GM06990 (cell line): ENCODE results near the gene COX4I2.
A peak's percentile ranks its signal among the peaks of the same experiment; 100 is the strongest.

ENCODE experiments used
- DNase-seq: peaks from one replicate; pipeline ENCODE4 v3.0.0-alpha.2; 2011; ENCODE audit not compliant: insufficient read length; ENCODE audit errors: extremely low read depth
- H3K27me3 ChIP-seq: replicated peaks from 2 replicates; pipeline ENCODE4 v1.6.0; 2011; ENCODE audit warnings: low read length; ENCODE audit not compliant: control insufficient read depth, insufficient read depth
- H3K36me3 ChIP-seq: 2 replicates; pipeline ENCODE4 v1.5.1; 2011; ENCODE audit warnings: low read length; ENCODE audit not compliant: control insufficient read depth, insufficient read depth
- H3K4me3 ChIP-seq: replicated peaks from 2 replicates; pipeline ENCODE4 v1.5.1; 2011; ENCODE audit warnings: low read depth, mild to moderate bottlenecking, control low read depth, low read length
- CTCF ChIP-seq: IDR thresholded peaks from 2 replicates; pipeline ENCODE4 v1.5.1; 2011; ENCODE audit warnings: low read length, control low read depth, mild to moderate bottlenecking, inconsistent platforms; ENCODE audit not compliant: insufficient read depth, poor library complexity, severe bottlenecking

The COX4I2 gene

GRCh38 chr20:31661625-31662371, 24.1 kb downstream of the COX4I2 start:
- Histone ChIP-seq H3K27me3 (no peaks in the 10 kb centered on the region), H3K4me3 (peak overlapping the region; percentile 55), H3K36me3 (peaks cover 12% of the 10 kb centered on the region)
- TF ChIP-seq CTCF, result peak; percentile 75
- peak; percentile 68 for DNase-seq

GRCh38 chr20:31662372-31662854, 24.7 kb downstream of the COX4I2 start:
- H3K36me3 ChIP-seq, result peaks cover 12% of the 10 kb centered on the region
- DNase-seq, result no peak

GRCh38 chr20:31663524-31663837, 25.8 kb downstream of the COX4I2 start:
- no peak overlapping the region for H3K4me3 ChIP-seq
- TF ChIP-seq CTCF, result no peak
- H3K36me3 ChIP-seq, result peaks cover 15% of the 10 kb centered on the region
- DNase-seq, result no peak
- no peaks in the 10 kb centered on the region for H3K27me3 ChIP-seq

More at GRCh38 chr20:31662372-31662854, 24.7 kb downstream of the COX4I2 start:
- TF ChIP-seq CTCF, result no peak
- Histone ChIP-seq H3K4me3 (no peak overlapping the region), H3K27me3 (no peaks in the 10 kb centered on the region)

- H3K36me3 ChIP-seq, result peaks cover 15% of the 10 kb centered on the region
- TF ChIP-seq CTCF, result no peak
- DNase-seq, result no peak
- no peak overlapping the region for H3K4me3 ChIP-seq
- H3K27me3 ChIP-seq, result no peaks in the 10 kb centered on the region
Observed at GRCh38 chr20:31663838-31664695, 26.4 kb downstream of the COX4I2 start.

GRCh38 chr20:31664696-31665354, 27.1 kb downstream of the COX4I2 start:
- no peak for DNase-seq
- TF ChIP-seq CTCF, result no peak
- H3K4me3 ChIP-seq, result no peak overlapping the region
- no peaks in the 10 kb centered on the region for H3K27me3 ChIP-seq
- H3K36me3 ChIP-seq, result peaks cover 15% of the 10 kb centered on the region
